Neural crest cell (in vitro differentiated cells): Measurements from ENCODE around the gene APOC3. TPM values are rescaled to one million over a fixed set of nuclear protein-coding genes. Genes with fewer than 3 reads are reported as not detected.

ENCODE experiments used
- DNase-seq: peaks from one replicate; pipeline ENCODE4 v3.0.0; 2021; ENCODE audit warnings: low read depth, mixed read lengths, low spot score
- H3K27ac Mint-ChIP-seq: one replicate; pipeline ENCODE4 v1.8.0; 2021; ENCODE audit warnings: mild to moderate bottlenecking, mixed read lengths; ENCODE audit not compliant: unreplicated experiment
- H3K27me3 Mint-ChIP-seq: 2 replicates; pipeline ENCODE4 v1.8.0; 2021; ENCODE audit warnings: low read depth, mild to moderate bottlenecking, mixed read lengths
- H3K36me3 Mint-ChIP-seq: 2 replicates; pipeline ENCODE4 v1.8.0; 2021; ENCODE audit warnings: low read depth, mild to moderate bottlenecking, mixed read lengths
- H3K4me1 Mint-ChIP-seq: 2 replicates; pipeline ENCODE4 v1.8.0; 2021; ENCODE audit warnings: mixed read lengths
- H3K4me3 Mint-ChIP-seq: one replicate; pipeline ENCODE4 v1.8.0; 2021; ENCODE audit warnings: mild to moderate bottlenecking, mixed read lengths
- H3K9me3 Mint-ChIP-seq: 2 replicates; pipeline ENCODE4 v1.8.0; 2021; ENCODE audit warnings: mixed read lengths
- long read RNA-seq: library from polyadenylated mRNA; unstranded; transcript quantifications from one replicate; pipeline ENCODE4 v2.0.0, GENCODE V29; 2020
- total RNA-seq: library from RNA; stranded (reverse); gene quantifications from 2 replicates; pipeline ENCODE4 v1.2.1, GENCODE V29; 2021
- TF ChIP-seq, protein P1 (sequence below): fragments of 200-600 bp; sonication (generic); conservative IDR thresholded peaks from 2 replicates; pipeline ENCODE4 v1.5.0; 2021; ENCODE audit warnings: antibody characterized with exemption, mild to moderate bottlenecking

Gene APOC3
- not detected in 2 replicates for total RNA-seq
- long read RNA-seq, result 0 reads

DNA sequence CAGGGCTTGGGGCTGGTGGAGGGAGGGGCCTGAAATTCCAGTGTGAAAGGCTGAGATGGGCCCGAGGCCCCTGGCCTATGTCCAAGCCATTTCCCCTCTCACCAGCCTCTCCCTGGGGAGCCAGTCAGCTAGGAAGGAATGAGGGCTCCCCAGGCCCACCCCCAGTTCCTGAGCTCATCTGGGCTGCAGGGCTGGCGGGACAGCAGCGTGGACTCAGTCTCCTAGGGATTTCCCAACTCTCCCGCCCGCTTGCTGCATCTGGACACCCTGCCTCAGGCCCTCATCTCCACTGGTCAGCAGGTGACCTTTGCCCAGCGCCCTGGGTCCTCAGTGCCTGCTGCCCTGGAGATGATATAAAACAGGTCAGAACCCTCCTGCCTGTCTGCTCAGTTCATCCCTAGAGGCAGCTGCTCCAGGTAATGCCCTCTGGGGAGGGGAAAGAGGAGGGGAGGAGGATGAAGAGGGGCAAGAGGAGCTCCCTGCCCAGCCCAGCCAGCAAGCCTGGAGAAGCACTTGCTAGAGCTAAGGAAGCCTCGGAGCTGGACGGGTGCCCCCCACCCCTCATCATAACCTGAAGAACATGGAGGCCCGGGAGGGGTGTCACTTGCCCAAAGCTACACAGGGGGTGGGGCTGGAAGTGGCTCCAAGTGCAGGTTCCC is at the start of gene APOC3:
Gene APOC3, plus strand, starts transcription at position 383 of the 659 bp plus-strand sequence. CDS start 676 bp downstream, outside the sequence.
- Mint-ChIP-seq H3K4me3 (no peak within 1 kb of the TSS), H3K36me3 (no peaks in the 10 kb centered on the region), H3K27ac (no peak within 1 kb of the TSS), H3K27me3 (no peaks in the 10 kb centered on the region), H3K4me1 (peaks cover under 1% of the 10 kb centered on the region), H3K9me3 (no peaks in the 10 kb centered on the region)
- TF ChIP-seq, protein P1, sequence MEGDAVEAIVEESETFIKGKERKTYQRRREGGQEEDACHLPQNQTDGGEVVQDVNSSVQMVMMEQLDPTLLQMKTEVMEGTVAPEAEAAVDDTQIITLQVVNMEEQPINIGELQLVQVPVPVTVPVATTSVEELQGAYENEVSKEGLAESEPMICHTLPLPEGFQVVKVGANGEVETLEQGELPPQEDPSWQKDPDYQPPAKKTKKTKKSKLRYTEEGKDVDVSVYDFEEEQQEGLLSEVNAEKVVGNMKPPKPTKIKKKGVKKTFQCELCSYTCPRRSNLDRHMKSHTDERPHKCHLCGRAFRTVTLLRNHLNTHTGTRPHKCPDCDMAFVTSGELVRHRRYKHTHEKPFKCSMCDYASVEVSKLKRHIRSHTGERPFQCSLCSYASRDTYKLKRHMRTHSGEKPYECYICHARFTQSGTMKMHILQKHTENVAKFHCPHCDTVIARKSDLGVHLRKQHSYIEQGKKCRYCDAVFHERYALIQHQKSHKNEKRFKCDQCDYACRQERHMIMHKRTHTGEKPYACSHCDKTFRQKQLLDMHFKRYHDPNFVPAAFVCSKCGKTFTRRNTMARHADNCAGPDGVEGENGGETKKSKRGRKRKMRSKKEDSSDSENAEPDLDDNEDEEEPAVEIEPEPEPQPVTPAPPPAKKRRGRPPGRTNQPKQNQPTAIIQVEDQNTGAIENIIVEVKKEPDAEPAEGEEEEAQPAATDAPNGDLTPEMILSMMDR, result no peak
- no peak for DNase-seq

DNA sequence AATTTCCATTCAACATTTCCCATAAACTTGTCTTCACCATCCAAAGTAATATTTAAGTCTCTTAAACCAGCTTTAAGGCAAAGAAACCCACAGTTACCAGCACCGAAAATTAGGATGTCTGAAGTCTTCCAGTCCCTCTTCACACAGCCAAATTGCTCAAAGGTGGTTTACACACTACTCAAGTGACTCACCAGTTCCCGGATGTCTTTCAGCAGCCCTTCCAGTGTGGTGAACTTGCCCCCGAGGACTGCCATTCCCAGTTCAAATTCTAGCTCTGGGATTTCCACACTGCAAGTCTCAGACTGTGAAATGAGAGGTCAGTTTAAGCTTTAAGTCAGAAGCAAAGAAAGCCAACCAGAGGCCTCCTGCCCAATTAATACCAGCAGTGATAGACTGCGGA is 47.0 kb upstream of the APOC3 start:
- Mint-ChIP-seq H3K36me3 (peaks cover 22% of the 10 kb centered on the region), H3K4me3 (no peak overlapping the region), H3K27ac (no peak overlapping the region), H3K4me1 (peaks cover 9% of the 10 kb centered on the region), H3K9me3 (no peaks in the 10 kb centered on the region), H3K27me3 (no peaks in the 10 kb centered on the region)
- no peak for DNase-seq
- TF ChIP-seq, protein P1, result no peak

DNA sequence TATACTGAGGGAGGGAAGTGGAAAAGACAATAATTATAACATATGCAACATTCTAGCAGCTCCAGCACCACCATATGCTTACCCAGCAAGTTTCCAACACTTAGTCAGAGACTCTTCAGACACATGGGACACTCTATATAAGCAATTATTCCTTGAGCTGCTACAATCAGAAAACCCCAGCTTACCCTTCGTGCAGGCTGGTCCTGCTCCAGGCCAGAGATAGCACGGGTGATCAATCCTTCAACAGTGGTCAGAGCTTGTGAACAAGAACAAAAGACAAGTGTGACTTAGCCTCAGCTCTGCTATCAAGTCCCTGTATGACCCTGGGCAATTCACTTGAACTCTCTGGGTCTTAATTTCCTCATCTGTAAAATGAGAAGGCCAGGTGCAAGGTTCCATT is 43.4 kb upstream of the APOC3 start:
- H3K27me3 Mint-ChIP-seq, result peaks cover 7% of the 10 kb centered on the region
- H3K9me3 Mint-ChIP-seq, result no peaks in the 10 kb centered on the region
- TF ChIP-seq, protein P1, result no peak
- peaks cover 26% of the 10 kb centered on the region for H3K4me1 Mint-ChIP-seq
- peaks cover 11% of the 10 kb centered on the region for H3K36me3 Mint-ChIP-seq
- no peak overlapping the region for H3K27ac Mint-ChIP-seq
- peak overlapping the region; percentile 100 for H3K4me3 Mint-ChIP-seq
- DNase-seq, result no peak

DNA sequence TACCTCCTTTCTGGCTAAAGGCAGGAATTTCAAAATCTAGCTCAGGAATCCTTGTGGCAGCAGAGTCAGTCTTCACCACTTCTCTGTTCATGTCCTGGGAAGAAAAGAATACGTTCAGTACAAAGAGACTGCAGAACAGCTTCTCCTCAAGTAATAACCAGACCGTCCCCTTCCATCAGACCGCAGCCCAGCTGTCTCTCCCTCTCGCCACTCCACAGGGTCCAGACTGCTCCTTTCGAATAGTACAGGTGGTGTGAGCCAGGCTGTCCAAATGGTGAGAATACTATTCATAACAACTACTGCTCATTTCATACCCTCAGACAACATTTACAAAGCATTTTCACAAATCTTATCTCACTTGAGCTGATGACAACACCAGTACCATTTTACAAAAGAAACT is 42.7 kb upstream of the APOC3 start:
- H3K4me3 Mint-ChIP-seq, result peak overlapping the region; percentile 100
- no peak overlapping the region for H3K27ac Mint-ChIP-seq
- TF ChIP-seq, protein P1, result no peak
- no peaks in the 10 kb centered on the region for H3K9me3 Mint-ChIP-seq
- peaks cover 26% of the 10 kb centered on the region for H3K4me1 Mint-ChIP-seq
- DNase-seq, result no peak
- peaks cover 9% of the 10 kb centered on the region for H3K36me3 Mint-ChIP-seq
- peaks cover 7% of the 10 kb centered on the region for H3K27me3 Mint-ChIP-seq

DNA sequence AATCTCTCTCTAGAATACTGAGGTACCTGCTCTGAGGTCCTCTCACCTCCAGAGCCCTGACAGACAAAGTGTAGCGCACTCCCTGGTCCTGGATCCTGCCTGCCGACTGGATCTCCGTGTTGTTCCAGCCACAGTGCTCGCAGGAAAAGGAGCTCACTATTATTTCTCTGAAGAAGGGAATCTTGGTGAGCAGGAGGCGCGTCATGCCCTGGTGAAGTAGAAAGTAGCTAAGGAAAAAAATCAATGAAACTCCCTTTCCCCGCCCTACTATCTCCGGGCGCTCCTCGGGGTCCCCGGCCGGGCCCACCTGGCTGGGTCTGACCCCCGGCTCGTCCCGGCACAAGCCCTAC is 42.3 kb upstream of the APOC3 start:
- no peaks in the 10 kb centered on the region for H3K9me3 Mint-ChIP-seq
- H3K27me3 Mint-ChIP-seq, result peaks cover 7% of the 10 kb centered on the region
- DNase-seq, result no peak
- peak overlapping the region; percentile 100 for H3K4me3 Mint-ChIP-seq
- TF ChIP-seq, protein P1, result no peak
- peaks cover 6% of the 10 kb centered on the region for H3K36me3 Mint-ChIP-seq
- no peak overlapping the region for H3K27ac Mint-ChIP-seq
- H3K4me1 Mint-ChIP-seq, result peaks cover 26% of the 10 kb centered on the region
